Neural cell (in vitro differentiated cells): ENCODE measurements around the gene CUBN.

Experiments
- CTCF ChIP-seq: fragments of 450-650 bp; IDR thresholded peaks from 2 replicates; pipeline ENCODE4 v1.5.1; 2014; ENCODE audit warnings: antibody characterized with exemption, mild to moderate bottlenecking, moderate library complexity; ENCODE audit not compliant: poor library complexity, severe bottlenecking
- EZH2 ChIP-seq: fragments of 200-600, 300-800 bp; shearing (Covaris generic), sonication (generic); IDR thresholded peaks from 2 replicates; pipeline ENCODE4 v1.6.1; 2014; ENCODE audit warnings: antibody characterized with exemption, low read length, borderline replicate concordance, mild to moderate bottlenecking; ENCODE audit not compliant: insufficient read depth, poor library complexity, severe bottlenecking
- POLR2AphosphoS5 ChIP-seq: IDR thresholded peaks from 2 replicates; pipeline ENCODE4 v1.6.1; 2012
- REST ChIP-seq: IDR thresholded peaks from 2 replicates; pipeline ENCODE4 v1.6.1; 2012; ENCODE audit warnings: borderline replicate concordance

- TF ChIP-seq REST (no peak), CTCF (no peak), POLR2AphosphoS5 (no peak), EZH2 (no peak)
Measured at GRCh38 chr10:17077890-17078289, 51.7 kb downstream of the CUBN start.
